Common myeloid progenitor, CD34-positive (primary cell): ENCODE measurements around the gene MTPN.

Experiments
- CTCF ChIA-PET: fragments of 350-600 bp; sonication (Branson Sonifier 250); formaldehyde crosslinking; loops from one replicate; lab custom pipeline; 2021; ENCODE audit warnings: antibody characterized with exemption; lab: Charles Lee
- POLR2A ChIA-PET: fragments of 350-600 bp; sonication (Branson Sonifier 250); formaldehyde crosslinking; loops from one replicate; lab custom pipeline; 2021; ENCODE audit warnings: antibody characterized with exemption; lab: Charles Lee
- DNase-seq, 3 donors: peaks; one replicate each; pipeline versions ENCODE4 v3.0.0 to v3.0.0-alpha.2; 2013
- H3K27ac ChIP-seq, 2 experiments: 1 replicate in 1 of 2; 2 replicates in 1 of 2; pipeline ENCODE4 v1.7.0; 2013; ENCODE audit warnings: inconsistent platforms in 2 of 2, low read length in 2 of 2, mild to moderate bottlenecking in 2 of 2, low read depth in 1 of 2, moderate library complexity in 1 of 2; ENCODE audit not compliant: severe bottlenecking in 2 of 2, insufficient read depth in 1 of 2, poor library complexity in 1 of 2
- H3K27me3 ChIP-seq, 5 experiments: replicated peaks in 2 of 5; 1 replicate in 3 of 5; 2 replicates in 2 of 5; pipeline versions ENCODE4 v1.6.1 to v1.7.0; 2013; ENCODE audit warnings: low read length in 4 of 5, mild to moderate bottlenecking in 2 of 5, moderate library complexity in 2 of 5, inconsistent platforms in 1 of 5; ENCODE audit not compliant: insufficient read depth in 5 of 5, control insufficient read depth in 4 of 5
- H3K36me3 ChIP-seq, 4 experiments: 1 replicate in 2 of 4; 2 replicates in 2 of 4; pipeline versions ENCODE4 v1.6.1 to v1.7.0; 2013; ENCODE audit warnings: low read length in 3 of 4, control low read depth in 1 of 4, mild to moderate bottlenecking in 1 of 4; ENCODE audit not compliant: control insufficient read depth in 4 of 4, insufficient read depth in 4 of 4
- H3K4me1 ChIP-seq, 4 experiments: 1 replicate in 3 of 4; 2 replicates in 1 of 4; pipeline versions ENCODE4 v1.6.1 to v1.7.1; 2013; ENCODE audit warnings: low read length in 3 of 4, mild to moderate bottlenecking in 3 of 4, control low read depth in 1 of 4, inconsistent platforms in 1 of 4, moderate library complexity in 1 of 4; ENCODE audit not compliant: control insufficient read depth in 4 of 4, insufficient read depth in 4 of 4; ENCODE audit errors: control extremely low read depth in 1 of 4
- H3K4me3 ChIP-seq, 7 experiments: 1 replicate in 4 of 7; 2 replicates in 3 of 7; pipeline versions ENCODE4 v1.5.1 to v1.7.0; 2013; ENCODE audit warnings: mild to moderate bottlenecking in 7 of 7, low read length in 6 of 7, moderate library complexity in 6 of 7, inconsistent platforms in 2 of 7, low read depth in 2 of 7, control low read depth in 1 of 7; ENCODE audit not compliant: insufficient read depth in 4 of 7, control insufficient read depth in 1 of 7; ENCODE audit errors: extremely low read depth in 1 of 7
- H3K9me3 ChIP-seq, 5 experiments: 1 replicate in 4 of 5; 2 replicates in 1 of 5; pipeline versions ENCODE4 v1.6.1 to v1.7.1; 2013; ENCODE audit warnings: low read length in 4 of 5, mild to moderate bottlenecking in 2 of 5, inconsistent platforms in 1 of 5, low read depth in 1 of 5, moderate library complexity in 1 of 5; ENCODE audit not compliant: control insufficient read depth in 4 of 5, insufficient read depth in 2 of 5; ENCODE audit errors: control extremely low read depth in 1 of 5
- WGBS: methylation state at CpG from one replicate; pipeline ENCODE4 v1.1.5; 2013; ENCODE audit not compliant: insufficient coverage; 5-methylcytosine and 5-hydroxymethylcytosine counted together

Gene MTPN

DNA sequence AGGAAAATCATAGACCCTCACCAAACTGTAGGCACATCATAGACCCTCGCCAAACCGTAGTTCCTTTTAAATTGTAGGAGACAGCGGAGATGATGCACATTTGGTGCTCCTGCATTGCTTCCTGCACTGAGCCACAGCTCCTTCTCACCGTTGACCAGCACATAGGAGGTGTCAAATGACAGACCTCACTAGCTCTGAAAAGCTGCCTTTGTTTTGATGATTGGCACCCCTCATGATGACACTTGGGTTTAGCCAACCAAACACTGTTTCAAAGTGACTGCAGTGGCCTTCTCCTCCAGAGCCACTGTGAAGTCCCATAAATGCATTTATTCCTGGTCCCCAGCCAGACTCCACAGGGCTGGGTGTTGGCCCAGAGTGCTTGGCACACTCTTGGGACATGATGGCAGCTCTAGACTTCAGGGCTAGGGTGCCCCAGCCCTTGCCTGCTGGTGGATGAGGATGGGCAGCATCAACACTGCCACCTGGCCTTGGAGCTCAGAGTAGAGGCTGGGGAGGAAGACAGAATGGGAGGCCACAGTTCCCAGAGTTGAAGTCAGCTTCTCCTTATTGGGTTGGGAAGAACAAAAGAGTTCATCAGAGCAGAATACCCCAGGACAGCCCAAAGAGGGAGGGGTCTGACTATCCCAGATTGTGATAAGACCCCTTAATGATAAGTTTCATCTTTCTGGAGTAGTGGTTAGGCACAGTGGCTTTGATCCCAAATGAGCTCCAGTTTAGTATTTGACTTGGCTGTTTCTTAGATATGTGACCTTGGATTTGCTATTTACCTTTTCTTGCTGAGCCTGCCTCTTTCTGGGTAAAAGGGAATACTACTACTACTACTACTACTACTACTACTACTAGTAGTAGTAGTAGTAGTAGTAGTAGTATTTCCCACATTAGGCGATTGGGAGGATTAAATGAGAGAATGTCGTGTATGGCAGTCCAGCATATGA is 75.3 kb downstream of the MTPN start:
- H3K27ac ChIP-seq, result no peak overlapping the region
- CTCF ChIA-PET, result no interaction called here
- H3K4me1 ChIP-seq, result peaks cover 0 to 13% (median 2%) of the 10 kb centered on the region in 4 experiments
- no peak overlapping the region for H3K4me3 ChIP-seq
- no peaks in the 10 kb centered on the region for H3K27me3 ChIP-seq
- POLR2A ChIA-PET, result no interaction called here
- no peaks in the 10 kb centered on the region for H3K36me3 ChIP-seq
- 84% methylated on average over 4 of the region's 6 CpGs for WGBS
- no peak for DNase-seq
- H3K9me3 ChIP-seq, result no peaks in the 10 kb centered on the region

DNA sequence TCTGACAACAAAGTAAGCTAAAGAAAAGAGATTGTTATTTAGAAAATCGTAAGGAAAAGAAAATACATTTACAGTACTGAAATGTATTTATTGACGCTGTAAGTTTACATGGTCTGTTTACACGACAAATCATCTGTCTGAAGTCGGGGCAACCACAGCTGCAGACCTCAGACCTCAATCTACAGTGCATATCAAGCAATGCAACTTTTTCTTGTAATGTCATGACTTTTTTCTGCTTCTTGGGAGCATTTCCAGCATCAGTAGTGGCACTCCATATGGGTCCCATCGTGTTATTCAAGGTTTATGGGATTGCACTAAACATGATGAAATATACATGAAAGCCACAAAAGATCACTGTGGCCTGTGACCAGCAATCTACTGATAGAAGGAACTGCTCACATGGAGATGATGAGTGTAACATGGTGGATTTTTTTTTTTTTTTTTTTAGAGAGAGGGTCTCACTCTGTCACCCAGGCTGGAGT is 77.1 kb downstream of the MTPN start:
- DNase-seq, result no peak
- POLR2A ChIA-PET, result no interaction called here
- Histone ChIP-seq H3K36me3 (no peaks in the 10 kb centered on the region), H3K4me1 (peaks cover 0 to 5% (median 0%) of the 10 kb centered on the region in 4 experiments), H3K9me3 (no peaks in the 10 kb centered on the region), H3K27ac (no peak overlapping the region), H3K27me3 (no peaks in the 10 kb centered on the region), H3K4me3 (no peak overlapping the region)
- WGBS, result 100% methylated on average over 4 of the region's 5 CpGs
- CTCF ChIA-PET, result no interaction called here

DNA sequence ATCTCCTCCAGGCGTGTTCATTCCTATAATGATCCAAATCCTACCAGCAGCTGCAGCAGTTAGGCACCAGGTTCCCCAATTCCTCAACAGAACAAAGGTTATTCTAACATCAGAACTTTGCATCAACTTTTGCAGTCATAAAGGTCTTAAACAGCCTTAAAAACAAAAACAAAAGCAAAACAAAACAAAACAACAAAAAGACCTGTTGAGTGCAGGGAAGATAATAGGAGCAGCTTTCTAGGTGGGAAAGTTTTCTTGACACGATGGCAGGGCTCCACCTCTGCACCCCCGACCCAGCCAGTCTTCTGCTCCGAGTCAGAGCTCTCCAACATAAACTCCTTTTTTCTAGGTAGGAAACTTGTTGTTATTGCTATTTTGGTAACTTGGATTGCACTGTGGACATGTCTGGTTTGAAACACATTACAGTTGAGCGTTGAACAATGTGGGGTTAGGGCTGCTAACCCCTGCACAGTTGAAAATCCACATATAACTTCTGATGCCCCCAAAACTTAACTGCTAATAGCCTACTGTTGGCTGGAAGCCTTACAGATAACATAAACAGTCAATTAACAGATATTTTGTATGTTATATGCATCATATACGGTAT is 77.6 kb downstream of the MTPN start:
- POLR2A ChIA-PET, result no interaction called here
- Histone ChIP-seq H3K9me3 (no peaks in the 10 kb centered on the region), H3K4me1 (peaks cover 0 to 3% (median 0%) of the 10 kb centered on the region in 4 experiments), H3K4me3 (no peak overlapping the region), H3K27me3 (no peaks in the 10 kb centered on the region), H3K27ac (no peak overlapping the region), H3K36me3 (no peaks in the 10 kb centered on the region)
- WGBS, result no CpG with 5 or more reads among the region's 6 CpGs
- CTCF ChIA-PET, result interaction anchor here (1.3 kb wide), 1 partner anchor 10 kb away, joined by 3 read pairs; no protein-coding TSS in a partner anchor
- no peak for DNase-seq

DNA sequence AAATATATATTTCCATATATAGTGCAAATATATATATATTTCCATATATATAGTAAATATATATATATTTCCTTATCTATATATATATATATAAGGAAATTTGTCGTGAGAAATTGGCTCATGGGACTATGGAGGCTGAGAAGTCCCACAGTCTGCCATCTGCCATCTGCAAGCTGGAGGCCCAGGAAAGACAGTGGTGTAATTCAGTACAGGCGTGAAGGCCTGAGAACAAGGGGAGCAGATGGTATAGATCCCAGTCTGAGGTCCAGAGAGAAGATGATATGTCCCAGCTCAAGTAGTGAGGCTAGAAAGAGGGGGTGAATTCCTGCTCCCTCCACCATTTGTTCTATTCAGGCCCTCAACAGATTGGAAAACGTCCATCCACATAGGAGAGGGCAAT is 78.9 kb downstream of the MTPN start:
- no peak for DNase-seq
- WGBS, result 96% methylated on average over 3 of the region's 3 CpGs
- ChIA-PET POLR2A (no interaction called here), CTCF (no interaction called here)
- Histone ChIP-seq H3K4me1 (no peaks in the 10 kb centered on the region), H3K36me3 (no peaks in the 10 kb centered on the region), H3K9me3 (no peaks in the 10 kb centered on the region), H3K27ac (no peak overlapping the region), H3K4me3 (no peak overlapping the region), H3K27me3 (peaks cover 0 to 2% (median 0%) of the 10 kb centered on the region in 5 experiments)

DNA sequence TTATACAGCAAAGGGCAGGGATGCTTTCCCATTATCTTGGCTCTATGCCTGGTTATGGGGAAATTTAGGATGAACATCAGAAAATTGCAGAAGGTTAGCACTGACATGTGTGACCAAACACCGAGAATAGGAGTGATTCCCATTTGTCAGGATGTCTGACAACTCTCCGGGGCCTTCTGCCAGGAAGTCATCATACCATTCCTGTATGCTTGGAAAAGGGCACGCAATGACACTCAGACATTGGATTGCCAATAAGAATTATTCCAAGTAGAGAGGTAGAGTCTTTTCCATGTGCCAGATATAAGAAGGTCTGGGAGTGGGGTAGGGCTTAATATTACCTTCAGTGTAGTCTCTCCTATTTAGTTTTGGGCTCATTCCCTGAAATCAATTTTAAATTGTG is 82.3 kb downstream of the MTPN start:
- 100% methylated on average over 3 of the region's 3 CpGs for WGBS
- Histone ChIP-seq H3K36me3 (no peaks in the 10 kb centered on the region), H3K4me1 (no peaks in the 10 kb centered on the region), H3K4me3 (no peak overlapping the region), H3K9me3 (no peaks in the 10 kb centered on the region), H3K27me3 (peaks cover 0 to 2% (median 0%) of the 10 kb centered on the region in 5 experiments), H3K27ac (no peak overlapping the region)
- no peak for DNase-seq
- POLR2A ChIA-PET, result no interaction called here
- CTCF ChIA-PET, result interaction anchor here (1.6 kb wide), 1 partner anchor 96 kb away, joined by 3 read pairs; no protein-coding TSS in a partner anchor

DNA sequence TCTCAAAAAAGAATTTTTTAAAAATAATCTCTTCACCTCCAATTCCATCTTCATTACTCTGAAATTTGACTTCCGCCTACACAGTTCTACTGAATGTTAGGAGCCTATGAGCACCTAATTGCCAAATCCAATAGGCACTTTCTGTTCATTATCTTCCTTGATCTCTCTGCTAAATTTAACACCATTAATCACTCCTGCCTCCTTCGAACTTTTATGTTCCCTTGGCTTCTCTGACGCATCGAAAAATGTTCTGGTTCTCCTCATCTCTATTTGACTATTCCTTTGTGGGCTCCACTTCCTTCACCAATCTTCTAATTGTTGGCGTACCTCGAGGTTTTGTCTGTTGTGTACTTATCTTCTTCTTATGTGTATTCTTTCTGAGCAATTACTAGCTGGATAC is 87.3 kb downstream of the MTPN start:
- H3K27ac ChIP-seq, result no peak overlapping the region

DNA sequence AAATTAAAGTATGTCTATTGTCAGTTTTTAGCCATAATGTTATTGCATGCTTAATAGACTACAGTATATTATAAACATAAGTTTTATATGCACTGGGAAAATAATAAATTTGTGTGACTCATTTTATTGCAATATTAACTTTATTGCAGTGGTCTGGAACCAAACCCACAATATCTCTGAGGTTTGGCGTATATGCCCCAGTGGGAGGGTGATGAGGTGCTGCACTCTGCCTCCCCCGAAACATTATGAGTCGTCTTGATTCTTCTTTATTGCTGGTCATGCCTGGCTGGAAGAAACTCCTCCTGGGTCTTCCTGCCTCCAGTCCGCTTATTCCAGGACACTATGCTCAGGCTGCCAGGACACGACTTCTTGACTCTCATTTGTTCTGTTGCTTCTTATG is 88.4 kb downstream of the MTPN start:
- POLR2A ChIA-PET, result no interaction called here
- no peak for DNase-seq
- Histone ChIP-seq H3K9me3 (no peaks in the 10 kb centered on the region), H3K4me3 (no peak overlapping the region), H3K4me1 (no peaks in the 10 kb centered on the region), H3K36me3 (no peaks in the 10 kb centered on the region), H3K27me3 (peaks cover 0 to 2% (median 0%) of the 10 kb centered on the region in 5 experiments), H3K27ac (no peak overlapping the region)
- CTCF ChIA-PET, result no interaction called here
- WGBS, result 98% methylated on average over 5 of the region's 5 CpGs

More for the DNA sequence above, 87.3 kb downstream of the MTPN start:
- ChIA-PET CTCF (no interaction called here), POLR2A (no interaction called here)
- no peak overlapping the region for H3K4me3 ChIP-seq
- no peaks in the 10 kb centered on the region for H3K4me1 ChIP-seq
- H3K27me3 ChIP-seq, result peaks cover 0 to 2% (median 0%) of the 10 kb centered on the region in 5 experiments
- no peak for DNase-seq
- no peaks in the 10 kb centered on the region for H3K36me3 ChIP-seq
- no peaks in the 10 kb centered on the region for H3K9me3 ChIP-seq
- 100% methylated on average over 3 of the region's 6 CpGs for WGBS
